Kidney (tissue), 14 donors: ENCODE data around the gene SLC39A1. TPM values are rescaled to one million over a fixed set of nuclear protein-coding genes. Genes with fewer than 3 reads are reported as not detected.
"Not testable (repeated sequence)": the region's sequence is repeated elsewhere in the genome, so short reads cannot be mapped to it uniquely, and the experiment has no call there.

Experiments
- DNase-seq, 5 donors: peaks; one replicate each; pipeline ENCODE4 v3.0.0-alpha.2; 2013 to 2020
- FAIRE-seq: peaks from 2 replicates; lab custom pipeline; 2012; peaks lifted over from hg19 to GRCh38; lab: Jason Lieb, UNC
- H3K27ac ChIP-seq, 2 donors: one replicate each; pipeline ENCODE4 v1.7.0; 2013; ENCODE audit warnings: low read depth in 2 of 2, low read length in 2 of 2, inconsistent platforms in 1 of 2
- H3K27me3 ChIP-seq: one replicate; pipeline ENCODE4 v1.7.1; 2013; ENCODE audit warnings: low read length, inconsistent platforms; ENCODE audit not compliant: control insufficient read depth, insufficient read depth
- H3K36me3 ChIP-seq, 3 donors: one replicate each; pipeline versions ENCODE4 v1.7.0 to v1.7.1; 2013; ENCODE audit warnings: low read length in 3 of 3, control low read depth in 1 of 3, inconsistent platforms in 1 of 3; ENCODE audit not compliant: insufficient read depth in 3 of 3, control insufficient read depth in 2 of 3
- H3K4me1 ChIP-seq, 3 donors: one replicate each; pipeline versions ENCODE4 v1.7.0 to v1.7.1; 2013; ENCODE audit warnings: low read length in 3 of 3, inconsistent platforms in 1 of 3, low read depth in 1 of 3; ENCODE audit not compliant: control insufficient read depth in 2 of 3, insufficient read depth in 2 of 3
- H3K4me3 ChIP-seq, 3 donors: one replicate each; pipeline versions ENCODE4 v1.7.0 to v1.8.1; 2013; ENCODE audit warnings: low read length in 3 of 3, control low read depth in 1 of 3, inconsistent platforms in 1 of 3
- H3K9ac ChIP-seq, 3 donors: one replicate each; pipeline versions ENCODE4 v1.7.0 to v1.7.1; 2013; ENCODE audit warnings: low read length in 3 of 3, control low read depth in 1 of 3, inconsistent platforms in 1 of 3
- H3K9me3 ChIP-seq, 3 donors: one replicate each; pipeline versions ENCODE4 v1.7.0 to v1.7.1; 2013; ENCODE audit warnings: low read length in 3 of 3, control low read depth in 1 of 3, inconsistent platforms in 1 of 3; ENCODE audit not compliant: control insufficient read depth in 2 of 3, insufficient read depth in 1 of 3
- intact Hi-C: fragments of 100-400 bp; cut with DNase I; formaldehyde crosslinking; loops from one replicate; pipeline ENCODE4 v1.11.1; 2022
- polyA plus RNA-seq: library from polyadenylated mRNA; stranded (reverse); fragments of 350-450 nt; fragmentation: Illumina TruSeq; extraction: RNeasy Lipid Tissue Mini Kit (QIAGEN cat#74804); gene quantifications from one replicate; pipeline ENCODE4 v1.2.3, GENCODE V29; 2014; ENCODE audit warnings: low read depth, low replicate concordance; ENCODE audit not compliant: insufficient read depth
- total RNA-seq: library from RNA; stranded (reverse); fragmentation: NEBNext Ultra II Directional; extraction: Animal tissue kit (Norgen Biotek cat#: 25700); gene quantifications from one replicate; pipeline ENCODE4 v1.2.1, GENCODE V29; 2021
- TF ChIP-seq, protein P1 (sequence below): IDR thresholded peaks from 3 replicates; pipeline ENCODE4 v1.5.1; 2012; ENCODE audit warnings: mild to moderate bottlenecking, moderate library complexity, borderline replicate concordance; ENCODE audit not compliant: insufficient read depth; ENCODE audit errors: extremely low read depth
- donor health status: control.
- donor health status: control.
- donor health status: control.
- donor health status: control.
- donor health status: control.
- donor health status: DM: yes; HTN: yes; CAD: no.
- donor health status: Normal renal cell carcinoma (clear cell type).

SLC39A1 gene
- total and polyA plus RNA-seq, 2 donors from 2014 or later, result 106 to 125 TPM

DNA sequence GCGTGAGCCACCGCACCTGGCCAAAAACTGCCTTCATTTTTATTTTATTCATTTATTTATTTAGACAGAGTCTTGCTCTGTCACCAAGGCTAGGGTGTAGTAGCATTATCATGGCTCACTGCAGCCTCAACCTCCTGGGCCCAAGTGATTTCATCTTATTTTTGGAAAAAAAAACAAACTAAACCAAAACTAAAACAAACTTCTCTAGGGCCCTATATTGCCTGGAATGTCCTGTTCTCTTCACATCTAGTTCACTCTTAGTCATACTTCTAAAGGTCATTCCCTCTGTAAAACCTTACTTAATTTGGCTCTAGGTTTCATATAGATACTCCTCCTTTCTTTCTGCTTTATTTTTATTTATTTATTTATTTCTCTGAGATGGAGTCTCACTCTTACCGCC, 42.8 kb upstream of the SLC39A1 start:
- Histone ChIP-seq H3K9me3 (no peaks in the 10 kb centered on the region), H3K9ac (no peak overlapping the region), H3K36me3 (no peaks in the 10 kb centered on the region), H3K4me3 (no peak overlapping the region), H3K27me3 (no peaks in the 10 kb centered on the region), H3K4me1 (peaks cover 0 to 5% (median 2%) of the 10 kb centered on the region in 3 donors), H3K27ac (no peak overlapping the region)
- DNase-seq, result no peak
- intact Hi-C loops, result no loop called here
- TF ChIP-seq, protein P1, sequence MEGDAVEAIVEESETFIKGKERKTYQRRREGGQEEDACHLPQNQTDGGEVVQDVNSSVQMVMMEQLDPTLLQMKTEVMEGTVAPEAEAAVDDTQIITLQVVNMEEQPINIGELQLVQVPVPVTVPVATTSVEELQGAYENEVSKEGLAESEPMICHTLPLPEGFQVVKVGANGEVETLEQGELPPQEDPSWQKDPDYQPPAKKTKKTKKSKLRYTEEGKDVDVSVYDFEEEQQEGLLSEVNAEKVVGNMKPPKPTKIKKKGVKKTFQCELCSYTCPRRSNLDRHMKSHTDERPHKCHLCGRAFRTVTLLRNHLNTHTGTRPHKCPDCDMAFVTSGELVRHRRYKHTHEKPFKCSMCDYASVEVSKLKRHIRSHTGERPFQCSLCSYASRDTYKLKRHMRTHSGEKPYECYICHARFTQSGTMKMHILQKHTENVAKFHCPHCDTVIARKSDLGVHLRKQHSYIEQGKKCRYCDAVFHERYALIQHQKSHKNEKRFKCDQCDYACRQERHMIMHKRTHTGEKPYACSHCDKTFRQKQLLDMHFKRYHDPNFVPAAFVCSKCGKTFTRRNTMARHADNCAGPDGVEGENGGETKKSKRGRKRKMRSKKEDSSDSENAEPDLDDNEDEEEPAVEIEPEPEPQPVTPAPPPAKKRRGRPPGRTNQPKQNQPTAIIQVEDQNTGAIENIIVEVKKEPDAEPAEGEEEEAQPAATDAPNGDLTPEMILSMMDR, result no peak
- FAIRE-seq, result no peak

DNA sequence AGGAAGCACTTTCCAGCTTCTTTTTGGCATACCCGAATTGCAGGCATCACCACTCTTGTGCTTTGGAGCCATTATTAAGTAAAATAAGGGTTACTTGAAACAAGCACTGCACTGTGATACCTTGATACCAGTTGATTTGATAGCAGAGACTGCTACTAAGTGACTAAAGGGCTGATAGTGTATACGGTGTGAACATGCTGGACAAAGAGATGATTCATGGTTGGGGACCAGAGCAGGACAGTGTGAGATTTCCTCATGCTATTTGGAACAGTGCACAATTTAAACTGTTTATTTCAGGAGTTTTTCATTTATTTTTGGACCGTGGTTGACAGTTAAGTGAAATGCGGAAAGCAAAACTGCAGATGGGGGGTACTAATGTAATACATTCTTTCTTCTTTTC, 37.1 kb upstream of the SLC39A1 start:
- TF ChIP-seq, protein P1, result no peak
- FAIRE-seq, result no peak
- intact Hi-C loops, result no loop called here

DNA sequence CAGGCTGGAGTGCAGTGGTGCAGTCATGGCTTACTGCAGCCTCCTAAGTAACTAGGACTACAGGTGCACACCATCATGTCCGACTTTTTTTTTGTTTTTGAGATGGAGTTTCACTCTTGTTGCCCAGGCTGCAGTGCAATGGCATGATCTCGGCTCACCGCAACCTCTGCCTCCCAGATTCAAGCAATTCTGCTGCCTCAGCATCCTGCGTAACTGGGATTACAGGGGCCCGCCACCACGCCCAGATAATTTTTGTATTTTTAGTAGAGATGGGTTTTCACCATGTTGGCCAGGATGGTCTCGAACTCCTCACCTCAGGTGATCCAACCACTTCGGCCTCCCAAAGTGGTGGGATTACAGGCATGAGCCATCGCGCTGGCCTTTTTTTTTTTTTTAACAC, 33.5 kb upstream of the SLC39A1 start:
- H3K9ac ChIP-seq, H3K4me3 ChIP-seq, intact Hi-C loops, FAIRE-seq, DNase-seq, H3K27me3 ChIP-seq, H3K27ac ChIP-seq, H3K9me3 ChIP-seq: not testable (repeated sequence)
- Histone ChIP-seq H3K4me1 (peaks cover 2 to 14% (median 7%) of the 10 kb centered on the region in 3 donors), H3K36me3 (peaks cover 6 to 14% (median 6%) of the 10 kb centered on the region in 3 donors)

More for the DNA sequence above, 37.1 kb upstream of the SLC39A1 start:
- H3K4me1 ChIP-seq, result peaks cover 0 to 5% (median 2%) of the 10 kb centered on the region in 3 donors
- no peak overlapping the region for H3K27ac ChIP-seq
- DNase-seq, result no peak
- H3K9me3 ChIP-seq, result no peaks in the 10 kb centered on the region
- no peak overlapping the region for H3K4me3 ChIP-seq
- no peaks in the 10 kb centered on the region for H3K27me3 ChIP-seq
- H3K9ac ChIP-seq, result no peak overlapping the region
- no peaks in the 10 kb centered on the region for H3K36me3 ChIP-seq

DNA sequence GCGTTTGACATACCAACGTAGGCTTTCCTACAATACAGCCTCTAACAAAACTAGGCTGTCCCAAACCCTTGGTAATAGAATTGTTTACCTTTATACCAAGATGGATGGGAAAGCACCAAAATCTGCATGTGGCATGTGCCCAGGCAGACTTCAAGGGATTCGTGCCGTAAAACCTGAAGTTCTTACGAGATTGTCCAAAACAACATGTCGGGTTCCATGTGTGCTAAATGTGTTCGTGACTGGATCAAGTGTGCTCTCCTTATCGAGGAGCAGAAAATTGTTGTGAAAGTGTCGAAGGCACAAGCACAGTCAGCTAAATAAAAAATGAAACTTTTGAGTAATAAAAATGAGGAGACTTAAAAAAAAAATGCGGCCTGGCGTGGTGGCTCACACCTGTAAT, 32.3 kb upstream of the SLC39A1 start:
- Histone ChIP-seq H3K4me3 (no peak overlapping the region), H3K27ac (no peak overlapping the region), H3K27me3 (no peaks in the 10 kb centered on the region), H3K9me3 (no peaks in the 10 kb centered on the region), H3K9ac (no peak overlapping the region), H3K36me3 (peaks cover 6 to 16% (median 6%) of the 10 kb centered on the region in 3 donors), H3K4me1 (peaks cover 6 to 15% (median 11%) of the 10 kb centered on the region in 3 donors)
- TF ChIP-seq, protein P1, result no peak
- no peak for DNase-seq
- FAIRE-seq, result no peak
- intact Hi-C loops, result no loop called here
